Activated CD4-positive, alpha-beta T cell treated with anti-CD3 and anti-CD28 coated beads for 36 hours (primary cell): ENCODE measurements around the gene ZNHIT2. TPM values are rescaled to one million over a fixed set of nuclear protein-coding genes. Genes with fewer than 3 reads are reported as not detected.

Source experiments
- ATAC-seq: fragments of 200-7000 bp; cut with Tn5 transposase; one replicate; pipeline ENCODE4 v1.10.0; 2021; ENCODE audit warnings: mild to moderate bottlenecking, moderate library complexity
- CTCF ChIA-PET: fragments of 350-600 bp; sonication (Branson Sonifier 250); formaldehyde crosslinking; loops from one replicate; lab custom pipeline; 2021; ENCODE audit warnings: antibody characterized with exemption; lab: Charles Lee
- POLR2A ChIA-PET: fragments of 350-600 bp; sonication (Branson Sonifier 250); formaldehyde crosslinking; loops from one replicate; lab custom pipeline; 2021; ENCODE audit warnings: antibody characterized with exemption, inconsistent platforms; lab: Charles Lee
- DNase-seq: peaks from one replicate; pipeline ENCODE4 v3.0.0-alpha.2; 2020
- H3K27ac Mint-ChIP-seq: one replicate; pipeline ENCODE4 v1.8.0; 2021; ENCODE audit warnings: mixed read lengths
- H3K27me3 Mint-ChIP-seq: one replicate; pipeline ENCODE4 v1.8.0; 2021; ENCODE audit warnings: mixed read lengths
- H3K36me3 Mint-ChIP-seq: one replicate; pipeline ENCODE4 v1.8.0; 2021; ENCODE audit warnings: low read depth, mixed read lengths
- H3K4me1 Mint-ChIP-seq: one replicate; pipeline ENCODE4 v1.8.0; 2021; ENCODE audit warnings: mixed read lengths
- H3K4me3 Mint-ChIP-seq: one replicate; pipeline ENCODE4 v1.8.0; 2021; ENCODE audit warnings: mild to moderate bottlenecking, moderate library complexity, mixed read lengths
- H3K9me3 Mint-ChIP-seq: one replicate; pipeline ENCODE4 v1.8.0; 2021; ENCODE audit warnings: low read depth, mixed read lengths
- intact Hi-C, 2 experiments: fragments of 100-400 bp; cut with DNase I in 1 of 2; cut with micrococcal nuclease in 1 of 2; formaldehyde crosslinking; loops; one replicate each; pipeline versions ENCODE4 v1.14.2 to v1.15.1; 2022 to 2024; cut with DNase I, micrococcal nuclease
- total RNA-seq, 2 experiments: library from RNA; stranded (reverse); gene quantifications; one replicate each; pipeline ENCODE4 v1.2.3, GENCODE V29; 2021

The ZNHIT2 gene
- total RNA-seq, 2 experiments from 2014 or later: 7.1 to 9.7 TPM

GRCh38 chr11:65104628-65105027, 12.9 kb downstream of the ZNHIT2 start:
- DNase-seq (no peak), ATAC-seq (no peak)
- Mint-ChIP-seq H3K4me1 (peaks cover 7% of the 10 kb centered on the region), H3K36me3 (peaks cover 7% of the 10 kb centered on the region), H3K4me3 (no peak overlapping the region), H3K9me3 (no peaks in the 10 kb centered on the region), H3K27me3 (no peaks in the 10 kb centered on the region), H3K27ac (peak overlapping the region; percentile 2)
- intact Hi-C loops: no loop called here
- ChIA-PET CTCF (interaction anchor here (0.6 to 1.4 kb wide), 3 partner anchors 8 to 31 kb away, joined by 3 to 4 read pairs (median 3); no protein-coding TSS in a partner anchor), POLR2A (no interaction called here)

- no peak overlapping the region for H3K27ac Mint-ChIP-seq
Measured at GRCh38 chr11:65103476-65103875, 14.0 kb downstream of the ZNHIT2 start.

GRCh38 chr11:65102142-65103095, 15.1 kb downstream of the ZNHIT2 start:
- H3K27ac Mint-ChIP-seq: no peak overlapping the region
- H3K9me3 Mint-ChIP-seq: no peaks in the 10 kb centered on the region
- ChIA-PET POLR2A (interaction anchor here (0.5 to 0.7 kb wide), 2 partner anchors 11 to 517 kb away, joined by 3 read pairs; no protein-coding TSS in a partner anchor), CTCF (interaction anchor here (0.6 to 2.0 kb wide), 4 partner anchors 8 to 311 kb away, joined by 3 to 5 read pairs (median 4); no protein-coding TSS in a partner anchor)
- H3K4me1 Mint-ChIP-seq: peaks cover 14% of the 10 kb centered on the region
- peaks cover 11% of the 10 kb centered on the region for H3K36me3 Mint-ChIP-seq
- intact Hi-C loops: no loop called here
- no peak for DNase-seq
- no peak for ATAC-seq
- H3K4me3 Mint-ChIP-seq: no peak overlapping the region
- no peaks in the 10 kb centered on the region for H3K27me3 Mint-ChIP-seq

More at GRCh38 chr11:65103476-65103875, 14.0 kb downstream of the ZNHIT2 start:
- H3K9me3 Mint-ChIP-seq: no peaks in the 10 kb centered on the region
- no peak for ATAC-seq
- no peak for DNase-seq
- peaks cover 10% of the 10 kb centered on the region for H3K4me1 Mint-ChIP-seq
- POLR2A ChIA-PET: interaction anchor here (0.7 kb wide), 2 partner anchors 9 to 28 kb away, joined by 3 to 4 read pairs; no protein-coding TSS in a partner anchor
- CTCF ChIA-PET: interaction anchor here (0.7 to 1.4 kb wide), 2 partner anchors 9 to 10 kb away, joined by 4 read pairs; no protein-coding TSS in a partner anchor
- peaks cover 7% of the 10 kb centered on the region for H3K36me3 Mint-ChIP-seq
- no peak overlapping the region for H3K4me3 Mint-ChIP-seq
- H3K27me3 Mint-ChIP-seq: no peaks in the 10 kb centered on the region
- intact Hi-C loops: no loop called here

DNA sequence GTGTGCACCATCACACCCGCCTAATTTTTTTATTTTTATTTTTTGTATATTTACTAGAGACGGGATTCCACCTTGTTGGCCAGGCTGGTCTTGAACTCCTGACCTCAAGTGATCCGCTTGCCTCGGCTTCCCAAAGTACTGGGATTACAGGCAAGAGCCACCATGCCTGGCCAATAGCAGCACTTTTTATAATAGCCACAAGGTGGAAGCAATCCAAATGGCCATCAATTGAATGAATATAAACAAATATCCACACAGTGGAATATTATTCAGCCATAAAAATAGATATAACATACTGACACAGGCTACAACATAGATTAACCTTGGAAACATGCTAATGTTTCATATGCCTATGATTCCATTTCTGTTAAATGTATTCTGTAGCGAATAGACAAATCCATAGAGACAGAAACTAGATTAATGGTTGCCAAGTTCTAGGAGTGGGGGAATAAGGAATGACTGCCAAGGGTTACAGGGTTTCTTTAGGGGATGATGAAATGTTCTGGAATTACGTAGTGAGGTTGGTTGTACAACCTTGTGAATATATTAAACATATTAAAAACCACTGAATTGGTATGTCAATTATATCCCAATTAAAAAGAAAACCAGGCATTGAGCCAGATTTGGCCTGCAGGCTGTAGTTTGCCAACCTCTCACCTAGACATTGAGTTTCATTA, 16.7 kb downstream of the ZNHIT2 start:
- DNase-seq (no peak), ATAC-seq (no peak)
- H3K27ac Mint-ChIP-seq: no peak overlapping the region
- intact Hi-C loops: no loop called here
- ChIA-PET POLR2A (no interaction called here), CTCF (interaction anchor here (0.6 to 7.5 kb wide), 6 partner anchors 10 to 25 kb away, joined by 3 to 56 read pairs (median 4); partner anchors contain the start of genes TM7SF2 and ZNHIT2)
- H3K27me3 Mint-ChIP-seq: no peaks in the 10 kb centered on the region
- H3K36me3 Mint-ChIP-seq: peaks cover 7% of the 10 kb centered on the region
- H3K4me1 Mint-ChIP-seq: peaks cover 11% of the 10 kb centered on the region
- H3K9me3 Mint-ChIP-seq: no peaks in the 10 kb centered on the region
- H3K4me3 Mint-ChIP-seq: no peak overlapping the region

- Mint-ChIP-seq H3K36me3 (peaks cover 4% of the 10 kb centered on the region), H3K27ac (peak overlapping the region; percentile 25), H3K4me3 (peak overlapping the region; percentile 92), H3K9me3 (no peaks in the 10 kb centered on the region), H3K4me1 (peaks cover 12% of the 10 kb centered on the region), H3K27me3 (no peaks in the 10 kb centered on the region)
- ATAC-seq (no peak), DNase-seq (no peak)
- ChIA-PET POLR2A (interaction anchor here (0.7 to 1.1 kb wide), 3 partner anchors 13 to 38 kb away, joined by 3 to 4 read pairs (median 3); partner anchors contain the start of gene SYVN1), CTCF (interaction anchor here (0.9 to 7.5 kb wide), 3 partner anchors 14 to 71 kb away, joined by 3 to 56 read pairs (median 3); partner anchors contain the start of gene TM7SF2)
- intact Hi-C loops: loop anchor here (1.0 kb wide), 11 partner anchors 13 to 318 kb away; partner anchors contain the start of genes CDCA5 (in 2 of the 2), SYVN1 (in 2 of the 2), TM7SF2 (in 2 of the 2) and ZFPL1 (in 2 of the 2)
Measured at GRCh38 chr11:65096926-65097325, 20.6 kb downstream of the ZNHIT2 start.

- Mint-ChIP-seq H3K4me3 (peak within 1 kb of the TSS; percentile 92), H3K9me3 (no peaks in the 10 kb centered on the region), H3K27me3 (no peaks in the 10 kb centered on the region), H3K4me1 (peaks cover 12% of the 10 kb centered on the region), H3K36me3 (peaks cover 4% of the 10 kb centered on the region), H3K27ac (peak within 1 kb of the TSS; percentile 94)
- POLR2A ChIA-PET: interaction anchor here (0.7 to 1.1 kb wide), 3 partner anchors 13 to 38 kb away, joined by 3 to 4 read pairs (median 3); partner anchors contain the start of gene SYVN1
- DNase-seq (peak; percentile 93), ATAC-seq (peak; percentile 98)
- intact Hi-C loops: loop anchor here (1.0 kb wide), 11 partner anchors 12 to 317 kb away; partner anchors contain the start of genes CDCA5 (in 2 of the 2), SYVN1 (in 2 of the 2), TM7SF2 (in 2 of the 2) and ZFPL1 (in 2 of the 2)
- CTCF ChIA-PET: interaction anchor here (0.9 to 7.5 kb wide), 3 partner anchors 13 to 70 kb away, joined by 3 to 56 read pairs (median 3); partner anchors contain the start of gene TM7SF2
Measured at GRCh38 chr11:65095974-65096806, 21.3 kb downstream of the ZNHIT2 start, which contains the start of gene VPS51. VPS51 (plus strand) TSS chr11:65096214; CDS start chr11:65096251, 37 bp downstream.

DNA sequence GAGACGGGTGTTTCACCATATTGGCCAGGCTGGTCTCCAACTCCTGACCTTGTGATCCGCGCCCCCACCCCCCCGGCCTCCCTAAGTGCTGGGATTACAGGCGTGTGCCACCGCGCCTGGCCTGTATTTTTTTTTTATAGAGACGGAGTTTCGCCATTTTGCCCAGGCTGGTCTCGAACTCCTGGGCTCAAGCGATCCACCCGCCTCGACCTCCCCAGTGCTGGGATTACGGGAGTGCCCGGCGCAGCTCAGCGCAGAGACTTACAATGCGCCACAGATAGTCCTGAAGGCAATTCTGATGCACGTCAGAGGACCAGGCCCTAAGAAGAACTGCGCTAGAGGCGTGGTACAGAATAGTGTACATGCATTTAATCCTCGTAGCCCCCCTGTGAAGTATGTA, 22.1 kb downstream of the ZNHIT2 start:
- CTCF ChIA-PET: interaction anchor here (0.6 to 7.5 kb wide), 5 partner anchors 17 to 84 kb away, joined by 3 to 56 read pairs (median 3); partner anchors contain the start of gene TM7SF2
- H3K9me3 Mint-ChIP-seq: no peaks in the 10 kb centered on the region
- H3K4me3 Mint-ChIP-seq: peak overlapping the region; percentile 92
- ATAC-seq (no peak), DNase-seq (no peak)
- H3K4me1 Mint-ChIP-seq: peaks cover 12% of the 10 kb centered on the region
- H3K36me3 Mint-ChIP-seq: peaks cover 4% of the 10 kb centered on the region
- no peaks in the 10 kb centered on the region for H3K27me3 Mint-ChIP-seq
- peak overlapping the region; percentile 94 for H3K27ac Mint-ChIP-seq
- POLR2A ChIA-PET: no interaction called here
- intact Hi-C loops: no loop called here

- POLR2A ChIA-PET: interaction anchor here (0.6 to 1.0 kb wide), 2 partner anchors 11 to 47 kb away, joined by 3 read pairs; no protein-coding TSS in a partner anchor
Measured at GRCh38 chr11:65090628-65091027, 26.9 kb downstream of the ZNHIT2 start.

GRCh38 chr11:65089621-65090020, 27.9 kb downstream of the ZNHIT2 start:
- ChIA-PET POLR2A (no interaction called here), CTCF (interaction anchor here (0.8 kb wide), 1 partner anchor 23 kb away, joined by 3 read pairs; no protein-coding TSS in a partner anchor)
- ATAC-seq (no peak), DNase-seq (no peak)
- Mint-ChIP-seq H3K27ac (no peak overlapping the region), H3K4me3 (no peak overlapping the region), H3K9me3 (no peaks in the 10 kb centered on the region), H3K4me1 (peaks cover 13% of the 10 kb centered on the region), H3K36me3 (peaks cover 23% of the 10 kb centered on the region), H3K27me3 (no peaks in the 10 kb centered on the region)
- intact Hi-C loops: no loop called here

More at GRCh38 chr11:65090628-65091027, 26.9 kb downstream of the ZNHIT2 start:
- intact Hi-C loops: no loop called here
- H3K4me3 Mint-ChIP-seq: no peak overlapping the region
- H3K4me1 Mint-ChIP-seq: peaks cover 6% of the 10 kb centered on the region
- CTCF ChIA-PET: no interaction called here
- ATAC-seq (no peak), DNase-seq (no peak)
- peaks cover 22% of the 10 kb centered on the region for H3K36me3 Mint-ChIP-seq
- H3K27me3 Mint-ChIP-seq: no peaks in the 10 kb centered on the region
- H3K27ac Mint-ChIP-seq: no peak overlapping the region
- no peaks in the 10 kb centered on the region for H3K9me3 Mint-ChIP-seq

DNA sequence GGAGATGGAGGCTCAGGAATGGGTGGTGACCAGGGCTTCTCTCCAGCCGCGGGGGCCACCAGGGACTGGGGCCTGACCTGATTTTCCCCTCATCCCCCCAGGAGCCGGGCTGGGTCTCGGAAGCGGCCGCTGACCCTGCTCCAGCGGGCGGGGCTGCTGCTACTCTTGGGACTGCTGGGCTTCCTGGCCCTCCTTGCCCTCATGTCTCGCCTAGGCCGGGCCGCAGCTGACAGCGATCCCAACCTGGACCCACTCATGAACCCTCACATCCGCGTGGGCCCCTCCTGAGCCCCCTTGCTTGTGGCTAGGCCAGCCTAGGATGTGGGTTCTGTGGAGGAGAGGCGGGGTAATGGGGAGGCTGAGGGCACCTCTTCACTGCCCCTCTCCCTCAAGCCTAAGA, 29.7 kb downstream of the ZNHIT2 start:
- POLR2A ChIA-PET: no interaction called here
- peaks cover 17% of the 10 kb centered on the region for H3K4me1 Mint-ChIP-seq
- H3K27ac Mint-ChIP-seq: no peak overlapping the region
- intact Hi-C loops: no loop called here
- DNase-seq (no peak), ATAC-seq (no peak)
- H3K36me3 Mint-ChIP-seq: peaks cover 34% of the 10 kb centered on the region
- CTCF ChIA-PET: interaction anchor here (1.2 kb wide), 1 partner anchor 11 kb away, joined by 3 read pairs; no protein-coding TSS in a partner anchor
- H3K27me3 Mint-ChIP-seq: no peaks in the 10 kb centered on the region
- no peaks in the 10 kb centered on the region for H3K9me3 Mint-ChIP-seq
- H3K4me3 Mint-ChIP-seq: no peak overlapping the region
